Parathyroid adenoma (tissue), 2 donors: ENCODE data around the gene SUN5.

Experiments
- H2AFZ ChIP-seq: fragments of 300-600 bp; sonication (generic); one replicate; pipeline ENCODE4 v1.7.0; 2017; ENCODE audit warnings: antibody characterized with exemption, mild to moderate bottlenecking
- H3K27ac ChIP-seq: fragments of 300-600 bp; sonication (generic); one replicate; pipeline ENCODE4 v1.7.0; 2017
- H3K27me3 ChIP-seq: fragments of 300-600 bp; sonication (generic); one replicate; pipeline ENCODE4 v1.7.0; 2017; ENCODE audit warnings: low read length; ENCODE audit not compliant: control insufficient read depth, insufficient read depth
- H3K36me3 ChIP-seq: fragments of 300-600 bp; sonication (generic); one replicate; pipeline ENCODE4 v1.7.0; 2017; ENCODE audit warnings: low read length; ENCODE audit not compliant: control insufficient read depth, insufficient read depth
- H3K4me1 ChIP-seq: fragments of 300-600 bp; sonication (generic); one replicate; pipeline ENCODE4 v1.7.0; 2017; ENCODE audit warnings: control low read depth
- H3K4me2 ChIP-seq: fragments of 300-600 bp; sonication (generic); one replicate; pipeline ENCODE4 v1.7.0; 2017; ENCODE audit warnings: low read length
- H3K4me3 ChIP-seq: fragments of 300-600 bp; sonication (generic); one replicate; pipeline ENCODE4 v1.7.0; 2017; ENCODE audit warnings: low read depth, low read length
- H3K79me2 ChIP-seq: fragments of 300-600 bp; sonication (generic); one replicate; pipeline ENCODE4 v1.7.0; 2017; ENCODE audit warnings: control low read depth
- H3K9ac ChIP-seq: fragments of 300-600 bp; sonication (generic); one replicate; pipeline ENCODE4 v1.7.0; 2017; ENCODE audit warnings: mild to moderate bottlenecking
- H3K9me3 ChIP-seq: fragments of 300-600 bp; sonication (generic); one replicate; pipeline ENCODE4 v1.7.0; 2017; ENCODE audit warnings: low read length; ENCODE audit not compliant: control insufficient read depth
- CTCF ChIP-seq: fragments of 300-600 bp; sonication (generic); IDR thresholded peaks from one replicate; pipeline ENCODE4 v1.7.0; 2017; ENCODE audit warnings: antibody characterized with exemption, mild to moderate bottlenecking
- donor health status: primary hyperparathyroidism.

SUN5 gene

DNA sequence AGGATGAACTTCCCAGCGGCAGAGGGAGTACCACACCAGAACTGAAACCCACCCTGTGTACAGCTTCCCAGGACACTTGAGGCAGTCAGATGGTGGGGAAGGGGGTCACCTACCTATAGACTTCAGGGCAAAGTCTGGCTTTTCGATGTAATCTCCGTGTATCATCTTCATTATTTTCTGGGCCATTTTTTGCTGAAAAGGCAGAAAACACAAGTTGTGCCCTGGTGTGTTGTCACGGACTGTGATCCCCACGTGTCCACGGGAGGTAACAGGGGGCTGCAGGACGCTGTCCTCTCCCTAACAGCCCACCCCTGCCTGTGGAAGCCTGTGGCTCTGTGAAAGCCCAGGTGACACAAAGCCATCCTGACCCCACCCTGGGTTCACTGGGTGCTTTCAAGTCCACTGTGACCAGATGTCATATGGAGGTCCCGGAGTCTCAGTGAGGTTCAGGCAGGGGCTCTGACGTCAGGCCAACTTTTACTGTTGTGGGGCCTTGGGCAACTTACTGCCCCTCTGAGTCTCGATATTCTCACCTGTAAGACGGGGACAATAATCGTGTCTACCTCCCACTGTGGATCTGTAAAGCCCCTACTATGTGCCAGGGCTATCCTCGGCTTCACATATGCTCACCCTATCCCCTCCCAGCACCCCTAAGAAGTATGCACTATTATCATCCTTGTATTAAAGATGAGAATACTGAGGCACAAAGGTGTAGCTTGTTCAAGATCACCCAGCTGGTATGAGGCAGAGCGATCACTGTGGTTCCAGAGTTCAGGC lies 14.5 kb downstream of the SUN5 start:
- H3K27me3 ChIP-seq, result no peaks in the 10 kb centered on the region
- H3K79me2 ChIP-seq, result no peaks in the 10 kb centered on the region
- H3K36me3 ChIP-seq, result no peaks in the 10 kb centered on the region
- no peak for TF ChIP-seq CTCF
- H3K27ac ChIP-seq, result no peak overlapping the region
- H3K9me3 ChIP-seq, result no peaks in the 10 kb centered on the region
- H3K4me1 ChIP-seq, result no peaks in the 10 kb centered on the region
- no peak overlapping the region for H3K4me3 ChIP-seq
- H3K4me2 ChIP-seq, result no peak overlapping the region
- no peak overlapping the region for H3K9ac ChIP-seq
- H2AFZ ChIP-seq, result no peak overlapping the region

DNA sequence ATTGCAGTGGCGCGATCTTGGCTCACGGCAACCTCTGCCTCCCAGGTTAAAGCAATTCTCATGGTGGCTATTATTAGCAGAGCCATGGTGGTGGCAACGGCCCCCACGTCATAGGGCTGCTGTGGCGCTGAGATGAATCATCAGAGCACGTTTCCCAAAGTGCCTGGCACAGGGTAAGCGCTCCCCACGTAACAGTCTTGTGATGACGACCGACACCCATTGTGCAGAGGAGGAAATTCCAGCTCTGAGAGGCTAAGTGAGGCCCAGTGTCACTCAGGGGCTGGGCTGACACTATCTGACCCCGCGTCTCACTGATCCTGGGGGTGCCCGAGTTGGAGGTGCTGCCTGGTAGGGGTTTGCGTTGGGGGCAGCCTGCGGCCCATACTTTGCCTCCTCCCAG lies 16.2 kb downstream of the SUN5 start:
- Histone ChIP-seq H3K4me3 (no peak overlapping the region), H3K4me1 (no peaks in the 10 kb centered on the region), H3K79me2 (no peaks in the 10 kb centered on the region), H3K9ac (no peak overlapping the region), H3K4me2 (no peak overlapping the region), H3K27me3 (no peaks in the 10 kb centered on the region), H2AFZ (no peak overlapping the region), H3K9me3 (no peaks in the 10 kb centered on the region), H3K36me3 (no peaks in the 10 kb centered on the region), H3K27ac (no peak overlapping the region)
- no peak for TF ChIP-seq CTCF

DNA sequence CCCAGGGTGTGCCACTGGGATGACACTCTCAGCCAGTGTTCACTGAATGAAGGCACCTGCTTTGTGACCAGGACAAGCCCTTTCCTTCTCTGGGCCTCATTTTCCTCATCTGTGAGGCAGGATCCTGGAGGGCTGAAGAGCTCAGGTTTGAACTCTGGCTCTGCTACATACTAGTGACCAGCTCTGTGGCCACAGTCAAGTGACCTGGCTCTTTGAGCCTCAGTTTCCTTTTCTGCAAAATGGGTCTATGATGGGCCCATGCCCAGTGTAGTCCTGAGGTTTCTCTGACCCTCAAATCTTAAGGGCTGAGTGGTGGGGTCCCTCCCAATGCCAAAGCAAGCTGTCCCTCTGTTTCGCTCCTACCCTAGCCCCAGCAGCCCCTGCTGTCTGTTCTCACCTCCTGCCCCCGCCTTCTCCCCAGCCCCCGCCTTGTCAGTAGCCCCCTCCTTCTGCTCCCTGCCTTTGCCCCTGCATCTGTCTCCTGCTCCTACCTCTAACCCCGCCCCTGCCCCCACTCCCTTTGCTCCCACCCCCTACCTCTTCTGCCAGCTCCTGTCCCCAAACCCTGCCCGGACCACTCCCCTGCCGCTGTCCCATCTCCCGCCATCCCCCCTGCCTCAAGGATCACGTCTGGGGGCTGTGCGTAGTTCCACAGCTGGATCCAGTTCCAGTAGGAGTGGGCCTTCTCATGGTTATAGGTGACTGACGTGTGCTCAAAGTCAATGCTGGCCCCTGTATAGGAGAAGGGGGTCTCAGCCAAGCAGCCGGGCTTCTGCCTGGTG lies 17.0 kb downstream of the SUN5 start:
- H3K9ac ChIP-seq, result no peak overlapping the region
- H3K27ac ChIP-seq, result no peak overlapping the region
- no peaks in the 10 kb centered on the region for H3K27me3 ChIP-seq
- no peak overlapping the region for H2AFZ ChIP-seq
- no peaks in the 10 kb centered on the region for H3K4me1 ChIP-seq
- H3K9me3 ChIP-seq, result no peaks in the 10 kb centered on the region
- H3K4me2 ChIP-seq, result no peak overlapping the region
- TF ChIP-seq CTCF, result no peak
- H3K79me2 ChIP-seq, result no peaks in the 10 kb centered on the region
- H3K36me3 ChIP-seq, result no peaks in the 10 kb centered on the region
- no peak overlapping the region for H3K4me3 ChIP-seq

GRCh38 chr20:32986331-32986966 lies 17.8 kb downstream of the SUN5 start:
- TF ChIP-seq CTCF, result no peak
- H3K36me3 ChIP-seq, result no peaks in the 10 kb centered on the region
- no peak overlapping the region for H3K4me2 ChIP-seq
- H3K4me3 ChIP-seq, result no peak overlapping the region
- no peak overlapping the region for H3K27ac ChIP-seq
- no peak overlapping the region for H3K9ac ChIP-seq
- no peaks in the 10 kb centered on the region for H3K4me1 ChIP-seq
- H2AFZ ChIP-seq, result no peak overlapping the region
- H3K9me3 ChIP-seq, result no peaks in the 10 kb centered on the region
- no peaks in the 10 kb centered on the region for H3K27me3 ChIP-seq
- H3K79me2 ChIP-seq, result no peaks in the 10 kb centered on the region
